MM.1S (cell line): ENCODE results near the gene ELF2.
A peak's percentile ranks its signal among the peaks of the same experiment; 100 is the strongest.

ENCODE experiments used
- DNase-seq: peaks from one replicate; pipeline ENCODE4 v3.0.0-alpha.2; 2015
- H2AFZ ChIP-seq: fragments of 300-600 bp; sonication (generic); 2 replicates; pipeline ENCODE4 v1.6.0; 2016; ENCODE audit warnings: antibody characterized with exemption, low read length
- H3F3A ChIP-seq: fragments of 300-600 bp; sonication (generic); 2 replicates; pipeline ENCODE4 v1.6.1; 2016; ENCODE audit warnings: mild to moderate bottlenecking, antibody characterized with exemption, low read length, moderate library complexity, mixed read lengths; ENCODE audit not compliant: insufficient read depth
- H3K27ac ChIP-seq: fragments of 300-600 bp; sonication (generic); 2 replicates; pipeline ENCODE4 v1.5.1; 2016; ENCODE audit warnings: mild to moderate bottlenecking, low read length
- H3K27me3 ChIP-seq: fragments of 300-600 bp; sonication (generic); replicated peaks from 2 replicates; pipeline ENCODE4 v1.6.0; 2016; ENCODE audit warnings: low read length; ENCODE audit not compliant: insufficient read depth
- H3K36me3 ChIP-seq: fragments of 300-600 bp; sonication (generic); replicated peaks from 2 replicates; pipeline ENCODE4 v1.6.1; 2016; ENCODE audit warnings: mild to moderate bottlenecking, low read length, mixed read lengths; ENCODE audit not compliant: insufficient read depth
- H3K4me1 ChIP-seq: fragments of 300-600 bp; sonication (generic); 2 replicates; pipeline ENCODE4 v1.6.1; 2016; ENCODE audit warnings: low read length, mixed read lengths
- H3K4me2 ChIP-seq: fragments of 300-600 bp; sonication (generic); 2 replicates; pipeline ENCODE4 v1.6.0; 2016; ENCODE audit warnings: low read depth, low read length
- H3K4me3 ChIP-seq: fragments of 300-600 bp; sonication (generic); 2 replicates; pipeline ENCODE4 v1.5.1; 2016; ENCODE audit warnings: low read length, mixed read lengths
- H3K79me2 ChIP-seq: fragments of 300-600 bp; sonication (generic); 2 replicates; pipeline ENCODE4 v1.6.1; 2016; ENCODE audit warnings: mixed run types, low read length, mixed read lengths
- H3K9ac ChIP-seq: fragments of 300-600 bp; sonication (generic); 2 replicates; pipeline ENCODE4 v1.6.1; 2016; ENCODE audit warnings: low read length, mixed read lengths
- H3K9me2 ChIP-seq: fragments of 300-600 bp; sonication (generic); replicated peaks from 2 replicates; pipeline ENCODE4 v1.6.1; 2016; ENCODE audit warnings: mild to moderate bottlenecking, low read length, mixed read lengths; ENCODE audit not compliant: insufficient read depth
- H3K9me3 ChIP-seq: fragments of 300-600 bp; sonication (generic); replicated peaks from 2 replicates; pipeline ENCODE4 v1.6.1; 2016; ENCODE audit warnings: mild to moderate bottlenecking, low read length, mixed read lengths; ENCODE audit not compliant: insufficient read depth
- H4K20me1 ChIP-seq: fragments of 300-600 bp; sonication (generic); 2 replicates; pipeline ENCODE4 v1.6.1; 2016; ENCODE audit warnings: mild to moderate bottlenecking, low read length, moderate library complexity, mixed read lengths; ENCODE audit not compliant: insufficient read depth
- EZH2 ChIP-seq: fragments of 300-600 bp; sonication (generic); optimal IDR thresholded peaks from 2 replicates; pipeline ENCODE3; 2017; ENCODE audit warnings: low read depth, mild to moderate bottlenecking, antibody characterized with exemption, low read length, mixed read lengths
- EZH2phosphoT487 ChIP-seq: fragments of 300-600 bp; sonication (generic); IDR thresholded peaks from 2 replicates; pipeline ENCODE4 v1.6.1; 2018; ENCODE audit warnings: antibody characterized with exemption, low read length
- TF ChIP-seq, protein P1 (sequence below): fragments of 300-600 bp; sonication (generic); IDR thresholded peaks from 2 replicates; pipeline ENCODE4 v1.5.1; 2016; ENCODE audit warnings: antibody characterized with exemption, low read length, mixed read lengths

The ELF2 gene

DNA sequence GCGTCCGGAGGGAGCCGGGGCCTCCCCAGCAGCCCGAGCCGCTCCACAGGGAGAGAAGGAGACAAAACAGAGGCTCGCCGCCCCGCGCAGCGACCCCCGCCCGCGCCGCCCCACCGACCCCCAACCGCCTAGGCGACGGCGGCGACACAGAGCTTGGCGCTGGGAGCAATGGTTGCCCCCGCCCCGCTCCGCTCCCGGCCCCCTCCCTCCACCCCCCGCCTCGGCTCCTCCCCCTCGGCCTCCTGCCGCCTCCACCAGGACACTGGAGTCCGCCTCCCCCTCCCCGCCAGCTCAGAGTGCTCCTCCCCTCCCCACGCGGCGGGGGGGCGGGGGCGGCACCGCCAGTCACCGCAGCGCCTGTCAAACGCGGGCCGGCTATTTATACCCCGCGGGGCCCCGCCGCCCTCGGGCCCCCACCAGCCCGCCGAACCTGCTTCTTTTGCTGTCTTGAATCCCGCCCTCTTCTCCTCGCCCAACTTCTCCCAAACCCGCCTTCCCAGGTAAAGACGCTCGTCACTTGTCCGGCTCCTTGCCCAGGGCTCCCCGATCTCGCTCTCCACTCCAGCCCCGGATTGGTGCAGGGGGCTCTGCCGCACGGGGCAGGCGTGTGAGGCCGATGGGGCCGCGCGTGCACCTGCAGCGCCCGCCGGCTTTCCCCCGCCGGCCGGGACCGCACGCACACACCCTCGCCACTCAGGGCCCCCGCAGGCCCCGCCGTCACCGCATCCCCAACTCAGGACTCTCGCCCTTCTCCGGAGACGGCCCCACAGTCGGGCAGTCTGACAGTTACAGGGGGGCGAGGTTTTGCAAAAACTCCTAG, at the start of gene ELF2:
Gene ELF2, minus strand, starts transcription at position 170 of the 820 bp plus-strand sequence. CDS start 39,517 bp downstream, outside the sequence.
- H3K9me2 ChIP-seq = no peaks in the 10 kb centered on the region
- H3K27me3 ChIP-seq = no peaks in the 10 kb centered on the region
- H3F3A ChIP-seq = peaks cover 27% of the 10 kb centered on the region
- peak within 1 kb of the TSS; percentile 99 for H3K27ac ChIP-seq
- TF ChIP-seq EZH2phosphoT487 (no peak), EZH2 (no peak)
- TF ChIP-seq, protein P1, sequence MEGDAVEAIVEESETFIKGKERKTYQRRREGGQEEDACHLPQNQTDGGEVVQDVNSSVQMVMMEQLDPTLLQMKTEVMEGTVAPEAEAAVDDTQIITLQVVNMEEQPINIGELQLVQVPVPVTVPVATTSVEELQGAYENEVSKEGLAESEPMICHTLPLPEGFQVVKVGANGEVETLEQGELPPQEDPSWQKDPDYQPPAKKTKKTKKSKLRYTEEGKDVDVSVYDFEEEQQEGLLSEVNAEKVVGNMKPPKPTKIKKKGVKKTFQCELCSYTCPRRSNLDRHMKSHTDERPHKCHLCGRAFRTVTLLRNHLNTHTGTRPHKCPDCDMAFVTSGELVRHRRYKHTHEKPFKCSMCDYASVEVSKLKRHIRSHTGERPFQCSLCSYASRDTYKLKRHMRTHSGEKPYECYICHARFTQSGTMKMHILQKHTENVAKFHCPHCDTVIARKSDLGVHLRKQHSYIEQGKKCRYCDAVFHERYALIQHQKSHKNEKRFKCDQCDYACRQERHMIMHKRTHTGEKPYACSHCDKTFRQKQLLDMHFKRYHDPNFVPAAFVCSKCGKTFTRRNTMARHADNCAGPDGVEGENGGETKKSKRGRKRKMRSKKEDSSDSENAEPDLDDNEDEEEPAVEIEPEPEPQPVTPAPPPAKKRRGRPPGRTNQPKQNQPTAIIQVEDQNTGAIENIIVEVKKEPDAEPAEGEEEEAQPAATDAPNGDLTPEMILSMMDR = no peak
- 0 out of 2 replicates have a peak, but pooled peaks cover 13% of the 10 kb centered on the region for H3K4me1 ChIP-seq
- H3K9ac ChIP-seq = peak within 1 kb of the TSS; percentile 97
- peak within 1 kb of the TSS; percentile 90 for H2AFZ ChIP-seq
- DNase-seq = peak; percentile 92
- H4K20me1 ChIP-seq = peaks cover 9% of the 10 kb centered on the region; the same call in 1 of the 2 replicates
- peaks cover 36% of the 10 kb centered on the region for H3K79me2 ChIP-seq
- no peaks in the 10 kb centered on the region for H3K36me3 ChIP-seq
- H3K9me3 ChIP-seq = no peaks in the 10 kb centered on the region
- H3K4me3 ChIP-seq = peak within 1 kb of the TSS; percentile 84
- H3K4me2 ChIP-seq = peak within 1 kb of the TSS; percentile 97

- TF ChIP-seq, protein P1 = no peak
- no peak for TF ChIP-seq EZH2phosphoT487
- TF ChIP-seq EZH2 = no peak
- H3K9me3 ChIP-seq = no peaks in the 10 kb centered on the region
- H3K79me2 ChIP-seq = no peaks in the 10 kb centered on the region
- no peak overlapping the region for H3K9ac ChIP-seq
- no peak for DNase-seq
- H4K20me1 ChIP-seq = no peaks in the 10 kb centered on the region
- no peaks in the 10 kb centered on the region for H3K9me2 ChIP-seq
- H2AFZ ChIP-seq = no peak overlapping the region
- no peaks in the 10 kb centered on the region for H3K36me3 ChIP-seq
- no peaks in the 10 kb centered on the region for H3K27me3 ChIP-seq
- 0 out of 2 replicates have a peak, but pooled peaks cover 8% of the 10 kb centered on the region for H3F3A ChIP-seq
- H3K27ac ChIP-seq = no peak overlapping the region
- H3K4me3 ChIP-seq = no peak overlapping the region
- no peak overlapping the region for H3K4me2 ChIP-seq
- peaks cover 20% of the 10 kb centered on the region for H3K4me1 ChIP-seq
These were observed 46.8 kb upstream of the ELF2 start for GRCh38 chr4:139223682-139224317.

GRCh38 chr4:139222215-139222614, 45.2 kb upstream of the ELF2 start:
- 0 out of 2 replicates have a peak, but pooled peaks cover under 1% of the 10 kb centered on the region for H3F3A ChIP-seq
- H3K27ac ChIP-seq = no peak overlapping the region
- no peak for DNase-seq
- H3K9ac ChIP-seq = no peak overlapping the region
- no peak overlapping the region for H2AFZ ChIP-seq
- no peak overlapping the region for H3K4me3 ChIP-seq
- no peaks in the 10 kb centered on the region for H3K36me3 ChIP-seq
- H4K20me1 ChIP-seq = no peaks in the 10 kb centered on the region
- no peaks in the 10 kb centered on the region for H3K9me2 ChIP-seq
- H3K27me3 ChIP-seq = no peaks in the 10 kb centered on the region
- H3K4me1 ChIP-seq = peaks cover 7% of the 10 kb centered on the region
- H3K4me2 ChIP-seq = no peak overlapping the region
- TF ChIP-seq EZH2 = no peak
- TF ChIP-seq, protein P1 = no peak
- no peak for TF ChIP-seq EZH2phosphoT487
- no peaks in the 10 kb centered on the region for H3K79me2 ChIP-seq
- H3K9me3 ChIP-seq = no peaks in the 10 kb centered on the region
